IMR-90 (cell line): ENCODE data around the gene SMYD4. TPM values are rescaled to one million over a fixed set of nuclear protein-coding genes. Genes with fewer than 3 reads are reported as not detected.
A peak's percentile ranks its signal among the peaks of the same experiment; 100 is the strongest.

ENCODE experiments used
- ATAC-seq: fragments of 200-7000 bp; cut with Tn5 transposase; 2 replicates; pipeline ENCODE4 v1.9.1; 2020; ENCODE audit warnings: low read depth, mild to moderate bottlenecking, moderate library complexity
- BruUV-seq: library from RNA; stranded (reverse); fragments of 400-500 nt; replicated peaks from 2 replicates; lab custom pipeline; 2021; lab: Mats Ljungman, UMichigan
- CTCF ChIA-PET: fragments of 300-600 bp; formaldehyde crosslinking; extraction: SDS; loops from one replicate; lab custom pipeline; 2021; ENCODE audit warnings: antibody characterized with exemption; lab: Yijun Ruan, JAX
- POLR2A ChIA-PET: fragments of 300-600 bp; sonication (Branson Sonifier 250); formaldehyde crosslinking; loops from one replicate; lab custom pipeline; 2022; ENCODE audit warnings: antibody characterized with exemption; ENCODE audit not compliant: unreplicated experiment; lab: Charles Lee
- DNase-seq: peaks from one replicate; pipeline ENCODE4 v3.0.0; 2013
- H2AFZ ChIP-seq: replicated peaks from 2 replicates; pipeline ENCODE3; 2013; ENCODE audit warnings: low read length, mild to moderate bottlenecking; ENCODE audit not compliant: poor library complexity
- H2AK5ac ChIP-seq: 2 replicates; pipeline ENCODE4 v1.6.1; 2013; ENCODE audit warnings: low read depth, low read length, inconsistent platforms
- H2AK9ac ChIP-seq: replicated peaks from 2 replicates; pipeline ENCODE3; 2013; ENCODE audit warnings: mild to moderate bottlenecking, low read depth, low read length, moderate library complexity; ENCODE audit not compliant: poor library complexity
- H2BK120ac ChIP-seq: 2 replicates; pipeline ENCODE4 v1.6.1; 2013; ENCODE audit warnings: low read depth, low read length, inconsistent platforms
- H2BK15ac ChIP-seq: 3 replicates; pipeline ENCODE4 v1.6.1; 2013; ENCODE audit warnings: low read depth, low read length, inconsistent platforms
- H2BK20ac ChIP-seq: 2 replicates; pipeline ENCODE4 v1.6.1; 2013; ENCODE audit warnings: low read depth, mild to moderate bottlenecking, inconsistent platforms, low read length, moderate library complexity
- H2BK5ac ChIP-seq: 2 replicates; pipeline ENCODE4 v1.6.1; 2013; ENCODE audit warnings: mild to moderate bottlenecking, low read depth, low read length, inconsistent platforms; ENCODE audit not compliant: poor library complexity, severe bottlenecking
- H3K14ac ChIP-seq: replicated peaks from 2 replicates; pipeline ENCODE4 v1.6.1; 2013; ENCODE audit warnings: low read depth, low read length, inconsistent platforms
- H3K18ac ChIP-seq: 2 replicates; pipeline ENCODE4 v1.6.1; 2013; ENCODE audit warnings: low read depth, low read length, control low read depth
- H3K23ac ChIP-seq: 2 replicates; pipeline ENCODE4 v1.6.1; 2013; ENCODE audit warnings: low read depth, low read length, inconsistent platforms
- H3K27ac ChIP-seq: 2 replicates; pipeline ENCODE4 v1.5.1; 2013; ENCODE audit warnings: mild to moderate bottlenecking, control low read depth, low read length; ENCODE audit not compliant: insufficient read depth
- H3K27me3 ChIP-seq: 2 replicates; pipeline ENCODE4 v1.6.1; 2013; ENCODE audit warnings: low read length; ENCODE audit not compliant: control insufficient read depth, insufficient read depth
- H3K36me3 ChIP-seq: 2 replicates; pipeline ENCODE4 v1.6.1; 2013; ENCODE audit warnings: low read length, mixed read lengths; ENCODE audit not compliant: control insufficient read depth, insufficient read depth
- H3K4ac ChIP-seq: 2 replicates; pipeline ENCODE4 v1.6.1; 2013; ENCODE audit warnings: low read depth, low read length, inconsistent platforms
- H3K4me1 ChIP-seq: 2 replicates; pipeline ENCODE4 v1.6.1; 2013; ENCODE audit warnings: low read length, mixed read lengths; ENCODE audit not compliant: control insufficient read depth, insufficient read depth
- H3K4me2 ChIP-seq: 2 replicates; pipeline ENCODE4 v1.6.1; 2013; ENCODE audit warnings: low read depth, mild to moderate bottlenecking, control low read depth, low read length, moderate library complexity
- H3K4me3 ChIP-seq: 2 replicates; pipeline ENCODE4 v1.5.1; 2013; ENCODE audit warnings: low read depth, mild to moderate bottlenecking, control low read depth, low read length, moderate library complexity; ENCODE audit not compliant: insufficient read depth
- H3K56ac ChIP-seq: 2 replicates; pipeline ENCODE4 v1.6.1; 2013; ENCODE audit warnings: low read length, inconsistent platforms; ENCODE audit not compliant: insufficient read depth; ENCODE audit errors: extremely low read depth
- H3K79me1 ChIP-seq, 2 experiments: 2 replicates each; pipeline ENCODE4 v1.6.1; 2013; ENCODE audit warnings: low read length in 2 of 2, inconsistent platforms in 1 of 2, low read depth in 1 of 2
- H3K9ac ChIP-seq: 2 replicates; pipeline ENCODE4 v1.6.1; 2013; ENCODE audit warnings: low read depth, low read length, control low read depth
- H3K9me1 ChIP-seq: 2 replicates; pipeline ENCODE4 v1.6.1; 2013; ENCODE audit warnings: low read length, inconsistent platforms; ENCODE audit not compliant: insufficient read depth
- H3K9me3 ChIP-seq: 2 replicates; pipeline ENCODE4 v1.6.1; 2013; ENCODE audit warnings: low read length; ENCODE audit not compliant: control insufficient read depth, insufficient read depth
- H4K20me1 ChIP-seq: 2 replicates; pipeline ENCODE4 v1.6.1; 2013; ENCODE audit warnings: low read length, inconsistent platforms; ENCODE audit not compliant: insufficient read depth
- H4K5ac ChIP-seq: 2 replicates; pipeline ENCODE4 v1.6.1; 2013; ENCODE audit warnings: mild to moderate bottlenecking, low read depth, low read length, control low read depth
- H4K8ac ChIP-seq, 2 experiments: 2 replicates each; pipeline ENCODE4 v1.6.1; 2013; ENCODE audit warnings: low read depth in 2 of 2, low read length in 2 of 2, control low read depth in 1 of 2, inconsistent platforms in 1 of 2
- H4K91ac ChIP-seq: 2 replicates; pipeline ENCODE4 v1.6.1; 2013; ENCODE audit warnings: low read depth, low read length, inconsistent platforms; ENCODE audit not compliant: insufficient read depth
- CHD1 ChIP-seq: IDR thresholded peaks from 2 replicates; pipeline ENCODE4 v1.6.1; 2012; ENCODE audit warnings: low read depth, low read length, improper control_type of control experiment
- CTCF ChIP-seq: conservative IDR thresholded peaks from 2 replicates; pipeline ENCODE4 v1.5.1; 2012; ENCODE audit warnings: mild to moderate bottlenecking, low read depth, low read length, improper control_type of control experiment
- MXI1 ChIP-seq: IDR thresholded peaks from 2 replicates; pipeline ENCODE4 v1.6.1; 2012; ENCODE audit warnings: low read depth, mild to moderate bottlenecking, low read length, moderate library complexity, borderline replicate concordance
- NFE2L2 ChIP-seq: fragments of 150-350 bp; IDR thresholded peaks from 2 replicates; pipeline ENCODE4 v1.6.1; 2016; ENCODE audit warnings: low read depth, mild to moderate bottlenecking, low read length
- RAD21 ChIP-seq: IDR thresholded peaks from 2 replicates; pipeline ENCODE4 v1.6.1; 2012; ENCODE audit warnings: low read length, improper control_type of control experiment
- RFX5 ChIP-seq: IDR thresholded peaks from 2 replicates; pipeline ENCODE4 v1.8.0; 2012; ENCODE audit warnings: low read depth, mild to moderate bottlenecking, low read length, moderate library complexity
- SMC3 ChIP-seq: fragments of 150-350 bp; IDR thresholded peaks from 2 replicates; pipeline ENCODE4 v1.6.1; 2016; ENCODE audit warnings: low read depth, mild to moderate bottlenecking, antibody characterized with exemption, low read length, moderate library complexity
- WGBS, 2 experiments: methylation state at CpG; one replicate each; pipeline versions ENCODE4 v1.1.5 to v1.1.7; 2013; ENCODE audit warnings: missing lambda C conversion rate in 2 of 2; ENCODE audit not compliant: insufficient read length in 1 of 2; ENCODE audit errors: extremely low coverage in 2 of 2; 5-methylcytosine and 5-hydroxymethylcytosine counted together
- dilution Hi-C: fragments of 300-500 bp; cut with HindIII; formaldehyde crosslinking; loops from one replicate; pipeline ENCODE4 v1.14.3; 2018; ENCODE audit warnings: low sequenced_read_pairs; ENCODE audit not compliant: unreplicated experiment
- in situ Hi-C: fragments of 300-500 bp; cut with MboI; formaldehyde crosslinking; loops from 3 replicates; pipeline ENCODE4 v1.14.3; 2019; ENCODE audit warnings: low sequenced_read_pairs, inconsistent platforms, mixed read lengths
- intact Hi-C: fragments of 100-400 bp; cut with micrococcal nuclease; formaldehyde crosslinking; loops from 2 replicates; pipeline ENCODE4 v1.10.0; 2022
- polyA plus RNA-seq, 3 experiments: library from polyadenylated mRNA; depleted of rRNA; stranded (reverse); fragments of >200 nt; gene quantifications; 2 replicates each; pipeline ENCODE4 v1.2.3, GENCODE V29; 2012; ENCODE audit warnings: low replicate concordance in 1 of 3
- total RNA-seq: library from RNA; depleted of rRNA; stranded (reverse); fragments of >200 nt; gene quantifications from 2 replicates; pipeline ENCODE4 v1.2.3, GENCODE V29; 2012

SMYD4 gene
- total and polyA plus RNA-seq, 2 of the 4 experiments (the other 2 are of a cell fraction): 5.3 to 7.2 TPM

GRCh38 chr17:1865252-1866037 lies 35.7 kb upstream of the SMYD4 start:
- H4K20me1 ChIP-seq: no peaks in the 10 kb centered on the region
- H2BK5ac ChIP-seq: no peak overlapping the region
- ChIA-PET CTCF (interaction anchor here (0.6 to 1.4 kb wide), 4 partner anchors 12 to 167 kb away, joined by 3 to 6 read pairs (median 4); no protein-coding TSS in a partner anchor), POLR2A (interaction anchor here (0.6 kb wide), 1 partner anchor 149 kb away, joined by 3 read pairs; no protein-coding TSS in a partner anchor)
- peaks cover 0 to 11% of the 10 kb centered on the region in 2 experiments; a peak in 3 of 4 replicates for H3K79me1 ChIP-seq
- 100% methylated on average over 3 of the region's 17 CpGs; no CpG with 5 or more reads in 1 of the 2 experiments for WGBS, 2 experiments
- H2AK9ac ChIP-seq: no peak overlapping the region
- no peak overlapping the region for H3K4ac ChIP-seq
- TF ChIP-seq SMC3 (peak; percentile 44), CHD1 (no peak), RAD21 (peak; percentile 57), RFX5 (no peak), CTCF (peak; percentile 57), MXI1 (no peak), NFE2L2 (no peak)
- no peak overlapping the region for H3K9ac ChIP-seq
- intact Hi-C loops (no loop called here), dilution Hi-C loops (no loop called here), in situ Hi-C loops (no loop called here)
- H2AK5ac ChIP-seq: no peak overlapping the region
- H3K56ac ChIP-seq: no peak overlapping the region
- H2BK120ac ChIP-seq: no peak overlapping the region
- H3K18ac ChIP-seq: no peak overlapping the region
- H2BK15ac ChIP-seq: no peak overlapping the region
- no peak overlapping the region for H4K5ac ChIP-seq
- no peak overlapping the region for H2BK20ac ChIP-seq
- peaks cover 10% of the 10 kb centered on the region for H3K36me3 ChIP-seq
- H4K8ac ChIP-seq: no peak overlapping the region
- ATAC-seq (peak; percentile 57; the same call in 1 of the 2 replicates), DNase-seq (peak; percentile 12)
- H3K4me2 ChIP-seq: no peak overlapping the region
- no peak overlapping the region for H4K91ac ChIP-seq
- H3K9me3 ChIP-seq: no peaks in the 10 kb centered on the region
- H3K27me3 ChIP-seq: no peaks in the 10 kb centered on the region
- BruUV-seq: no TSS peak
- H3K4me1 ChIP-seq: no peaks in the 10 kb centered on the region
- no peak overlapping the region for H3K27ac ChIP-seq
- no peak overlapping the region for H2AFZ ChIP-seq
- H3K9me1 ChIP-seq: no peaks in the 10 kb centered on the region
- H3K23ac ChIP-seq: no peak overlapping the region
- no peak overlapping the region for H3K14ac ChIP-seq
- no peak overlapping the region for H3K4me3 ChIP-seq
